HG03196 (cell line): Measurements from ENCODE around the gene SLC25A26.

Experiments used
- ATAC-seq: cut with Tn5 transposase; IDR thresholded peaks from one replicate; pipeline ENCODE4 v1.9.1; 2021; ENCODE audit not compliant: unreplicated experiment

The SLC25A26 gene

GRCh38 chr3:66394019-66394752 lies 173.4 kb downstream of the SLC25A26 start:
- peak; percentile 87 for ATAC-seq

GRCh38 chr3:66394753-66395249 lies 174.0 kb downstream of the SLC25A26 start:
- ATAC-seq, result no peak

- no peak for ATAC-seq
Observed at GRCh38 chr3:66395635-66396034, 174.8 kb downstream of the SLC25A26 start.

GRCh38 chr3:66396161-66396760 lies 175.5 kb downstream of the SLC25A26 start:
- no peak for ATAC-seq

GRCh38 chr3:66396888-66397287 lies 176.1 kb downstream of the SLC25A26 start:
- no peak for ATAC-seq

- no peak for ATAC-seq
Observed at GRCh38 chr3:66397745-66398144, 176.9 kb downstream of the SLC25A26 start.

- no peak for ATAC-seq
Observed at GRCh38 chr3:66398228-66399025, 177.6 kb downstream of the SLC25A26 start.

GRCh38 chr3:66399529-66400232 lies 178.9 kb downstream of the SLC25A26 start:
- ATAC-seq, result no peak

- no peak for ATAC-seq
Observed at GRCh38 chr3:66400411-66401156, 179.8 kb downstream of the SLC25A26 start.

GRCh38 chr3:66401157-66401550 lies 180.4 kb downstream of the SLC25A26 start:
- no peak for ATAC-seq

GRCh38 chr3:66401675-66402491 lies 181.1 kb downstream of the SLC25A26 start:
- ATAC-seq, result no peak

GRCh38 chr3:66402596-66403290 lies 181.9 kb downstream of the SLC25A26 start:
- ATAC-seq, result no peak

GRCh38 chr3:66403323-66403990 lies 182.7 kb downstream of the SLC25A26 start:
- ATAC-seq, result no peak

- ATAC-seq, result no peak
Observed at GRCh38 chr3:66404197-66404596, 183.4 kb downstream of the SLC25A26 start.

- no peak for ATAC-seq
Observed at GRCh38 chr3:66404903-66405700, 184.3 kb downstream of the SLC25A26 start.

GRCh38 chr3:66405701-66406091 lies 184.9 kb downstream of the SLC25A26 start:
- no peak for ATAC-seq

- ATAC-seq, result no peak
Observed at GRCh38 chr3:66406163-66406562, 185.4 kb downstream of the SLC25A26 start.
